IMR-90 (cell line): ENCODE data around the gene NXPH3. TPM values are rescaled to one million over a fixed set of nuclear protein-coding genes. Genes with fewer than 3 reads are reported as not detected.
A peak's percentile ranks its signal among the peaks of the same experiment; 100 is the strongest.

ENCODE experiments used
- ATAC-seq: fragments of 200-7000 bp; cut with Tn5 transposase; 2 replicates; pipeline ENCODE4 v1.9.1; 2020; ENCODE audit warnings: low read depth, mild to moderate bottlenecking, moderate library complexity
- BruUV-seq: library from RNA; stranded (reverse); fragments of 400-500 nt; replicated peaks from 2 replicates; lab custom pipeline; 2021; lab: Mats Ljungman, UMichigan
- CTCF ChIA-PET: fragments of 300-600 bp; formaldehyde crosslinking; extraction: SDS; loops from one replicate; lab custom pipeline; 2021; ENCODE audit warnings: antibody characterized with exemption; lab: Yijun Ruan, JAX
- POLR2A ChIA-PET: fragments of 300-600 bp; sonication (Branson Sonifier 250); formaldehyde crosslinking; loops from one replicate; lab custom pipeline; 2022; ENCODE audit warnings: antibody characterized with exemption; ENCODE audit not compliant: unreplicated experiment; lab: Charles Lee
- DNase-seq: peaks from one replicate; pipeline ENCODE4 v3.0.0; 2013
- H2AFZ ChIP-seq: replicated peaks from 2 replicates; pipeline ENCODE3; 2013; ENCODE audit warnings: low read length, mild to moderate bottlenecking; ENCODE audit not compliant: poor library complexity
- H2AK5ac ChIP-seq: 2 replicates; pipeline ENCODE4 v1.6.1; 2013; ENCODE audit warnings: low read depth, low read length, inconsistent platforms
- H2AK9ac ChIP-seq: replicated peaks from 2 replicates; pipeline ENCODE3; 2013; ENCODE audit warnings: mild to moderate bottlenecking, low read depth, low read length, moderate library complexity; ENCODE audit not compliant: poor library complexity
- H2BK120ac ChIP-seq: 2 replicates; pipeline ENCODE4 v1.6.1; 2013; ENCODE audit warnings: low read depth, low read length, inconsistent platforms
- H2BK15ac ChIP-seq: 3 replicates; pipeline ENCODE4 v1.6.1; 2013; ENCODE audit warnings: low read depth, low read length, inconsistent platforms
- H2BK20ac ChIP-seq: 2 replicates; pipeline ENCODE4 v1.6.1; 2013; ENCODE audit warnings: low read depth, mild to moderate bottlenecking, inconsistent platforms, low read length, moderate library complexity
- H2BK5ac ChIP-seq: 2 replicates; pipeline ENCODE4 v1.6.1; 2013; ENCODE audit warnings: mild to moderate bottlenecking, low read depth, low read length, inconsistent platforms; ENCODE audit not compliant: poor library complexity, severe bottlenecking
- H3K14ac ChIP-seq: replicated peaks from 2 replicates; pipeline ENCODE4 v1.6.1; 2013; ENCODE audit warnings: low read depth, low read length, inconsistent platforms
- H3K18ac ChIP-seq: 2 replicates; pipeline ENCODE4 v1.6.1; 2013; ENCODE audit warnings: low read depth, low read length, control low read depth
- H3K23ac ChIP-seq: 2 replicates; pipeline ENCODE4 v1.6.1; 2013; ENCODE audit warnings: low read depth, low read length, inconsistent platforms
- H3K27ac ChIP-seq: 2 replicates; pipeline ENCODE4 v1.5.1; 2013; ENCODE audit warnings: mild to moderate bottlenecking, control low read depth, low read length; ENCODE audit not compliant: insufficient read depth
- H3K27me3 ChIP-seq: 2 replicates; pipeline ENCODE4 v1.6.1; 2013; ENCODE audit warnings: low read length; ENCODE audit not compliant: control insufficient read depth, insufficient read depth
- H3K36me3 ChIP-seq: 2 replicates; pipeline ENCODE4 v1.6.1; 2013; ENCODE audit warnings: low read length, mixed read lengths; ENCODE audit not compliant: control insufficient read depth, insufficient read depth
- H3K4ac ChIP-seq: 2 replicates; pipeline ENCODE4 v1.6.1; 2013; ENCODE audit warnings: low read depth, low read length, inconsistent platforms
- H3K4me1 ChIP-seq: 2 replicates; pipeline ENCODE4 v1.6.1; 2013; ENCODE audit warnings: low read length, mixed read lengths; ENCODE audit not compliant: control insufficient read depth, insufficient read depth
- H3K4me2 ChIP-seq: 2 replicates; pipeline ENCODE4 v1.6.1; 2013; ENCODE audit warnings: low read depth, mild to moderate bottlenecking, control low read depth, low read length, moderate library complexity
- H3K4me3 ChIP-seq: 2 replicates; pipeline ENCODE4 v1.5.1; 2013; ENCODE audit warnings: low read depth, mild to moderate bottlenecking, control low read depth, low read length, moderate library complexity; ENCODE audit not compliant: insufficient read depth
- H3K56ac ChIP-seq: 2 replicates; pipeline ENCODE4 v1.6.1; 2013; ENCODE audit warnings: low read length, inconsistent platforms; ENCODE audit not compliant: insufficient read depth; ENCODE audit errors: extremely low read depth
- H3K79me1 ChIP-seq, 2 experiments: 2 replicates each; pipeline ENCODE4 v1.6.1; 2013; ENCODE audit warnings: low read length in 2 of 2, inconsistent platforms in 1 of 2, low read depth in 1 of 2
- H3K9ac ChIP-seq: 2 replicates; pipeline ENCODE4 v1.6.1; 2013; ENCODE audit warnings: low read depth, low read length, control low read depth
- H3K9me1 ChIP-seq: 2 replicates; pipeline ENCODE4 v1.6.1; 2013; ENCODE audit warnings: low read length, inconsistent platforms; ENCODE audit not compliant: insufficient read depth
- H3K9me3 ChIP-seq: 2 replicates; pipeline ENCODE4 v1.6.1; 2013; ENCODE audit warnings: low read length; ENCODE audit not compliant: control insufficient read depth, insufficient read depth
- H4K20me1 ChIP-seq: 2 replicates; pipeline ENCODE4 v1.6.1; 2013; ENCODE audit warnings: low read length, inconsistent platforms; ENCODE audit not compliant: insufficient read depth
- H4K5ac ChIP-seq: 2 replicates; pipeline ENCODE4 v1.6.1; 2013; ENCODE audit warnings: mild to moderate bottlenecking, low read depth, low read length, control low read depth
- H4K8ac ChIP-seq, 2 experiments: 2 replicates each; pipeline ENCODE4 v1.6.1; 2013; ENCODE audit warnings: low read depth in 2 of 2, low read length in 2 of 2, control low read depth in 1 of 2, inconsistent platforms in 1 of 2
- H4K91ac ChIP-seq: 2 replicates; pipeline ENCODE4 v1.6.1; 2013; ENCODE audit warnings: low read depth, low read length, inconsistent platforms; ENCODE audit not compliant: insufficient read depth
- BHLHE40 ChIP-seq: fragments of 150-350 bp; IDR thresholded peaks from 2 replicates; pipeline ENCODE4 v1.6.1; 2016; ENCODE audit warnings: mild to moderate bottlenecking, low read depth, low read length
- CHD1 ChIP-seq: IDR thresholded peaks from 2 replicates; pipeline ENCODE4 v1.6.1; 2012; ENCODE audit warnings: low read depth, low read length, improper control_type of control experiment
- FOS ChIP-seq: fragments of 150-350 bp; IDR thresholded peaks from 2 replicates; pipeline ENCODE4 v1.6.1; 2016; ENCODE audit warnings: low read depth, low read length
- MAFK ChIP-seq: IDR thresholded peaks from 2 replicates; pipeline ENCODE4 v1.6.1; 2012; ENCODE audit warnings: low read depth, low read length, improper control_type of control experiment
- MXI1 ChIP-seq: IDR thresholded peaks from 2 replicates; pipeline ENCODE4 v1.6.1; 2012; ENCODE audit warnings: low read depth, mild to moderate bottlenecking, low read length, moderate library complexity, borderline replicate concordance
- RAD21 ChIP-seq: IDR thresholded peaks from 2 replicates; pipeline ENCODE4 v1.6.1; 2012; ENCODE audit warnings: low read length, improper control_type of control experiment
- WGBS, 2 experiments: methylation state at CpG; one replicate each; pipeline versions ENCODE4 v1.1.5 to v1.1.7; 2013; ENCODE audit warnings: missing lambda C conversion rate in 2 of 2; ENCODE audit not compliant: insufficient read length in 1 of 2; ENCODE audit errors: extremely low coverage in 2 of 2; 5-methylcytosine and 5-hydroxymethylcytosine counted together
- dilution Hi-C: fragments of 300-500 bp; cut with HindIII; formaldehyde crosslinking; loops from one replicate; pipeline ENCODE4 v1.14.3; 2018; ENCODE audit warnings: low sequenced_read_pairs; ENCODE audit not compliant: unreplicated experiment
- in situ Hi-C: fragments of 300-500 bp; cut with MboI; formaldehyde crosslinking; loops from 3 replicates; pipeline ENCODE4 v1.14.3; 2019; ENCODE audit warnings: low sequenced_read_pairs, inconsistent platforms, mixed read lengths
- intact Hi-C: fragments of 100-400 bp; cut with micrococcal nuclease; formaldehyde crosslinking; loops from 2 replicates; pipeline ENCODE4 v1.10.0; 2022
- polyA plus RNA-seq, 3 experiments: library from polyadenylated mRNA; depleted of rRNA; stranded (reverse); fragments of >200 nt; gene quantifications; 2 replicates each; pipeline ENCODE4 v1.2.3, GENCODE V29; 2012; ENCODE audit warnings: low replicate concordance in 1 of 3
- total RNA-seq: library from RNA; depleted of rRNA; stranded (reverse); fragments of >200 nt; gene quantifications from 2 replicates; pipeline ENCODE4 v1.2.3, GENCODE V29; 2012
- TF ChIP-seq, protein P1 (sequence below): conservative IDR thresholded peaks from 2 replicates; pipeline ENCODE4 v1.5.1; 2012; ENCODE audit warnings: mild to moderate bottlenecking, low read depth, low read length, improper control_type of control experiment

Gene NXPH3
- total and polyA plus RNA-seq, 2 of the 4 experiments (the other 2 are of a cell fraction) = 0.18 to 0.31 TPM

DNA sequence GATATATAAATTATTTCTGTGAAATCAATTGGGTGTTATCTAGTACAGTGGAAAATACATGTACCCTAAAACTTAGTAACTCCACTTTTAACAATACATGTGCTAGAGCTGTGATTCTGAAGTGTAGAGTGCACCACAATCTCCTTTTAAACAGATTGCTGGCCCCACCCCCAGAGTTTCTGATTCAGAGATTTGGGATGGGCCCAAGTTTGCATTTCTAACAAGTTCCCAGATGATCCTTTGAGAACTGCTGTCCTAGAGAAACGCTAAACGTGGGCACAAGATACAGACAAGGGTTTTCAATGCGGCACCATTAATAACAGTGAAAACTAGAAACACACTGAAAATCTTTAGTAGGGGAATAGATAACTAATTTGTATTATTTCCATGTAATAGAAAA lies 49.2 kb downstream of the NXPH3 start:
- no peak overlapping the region for H4K5ac ChIP-seq
- in situ Hi-C loops = no loop called here
- no TSS peak for BruUV-seq
- no CpG with 5 or more reads among the region's 3 CpGs for WGBS, 2 experiments
- TF ChIP-seq MAFK = no peak
- no peak for TF ChIP-seq MXI1
- TF ChIP-seq FOS = no peak
- no peak for TF ChIP-seq BHLHE40
- no peak for TF ChIP-seq RAD21
- TF ChIP-seq CHD1 = no peak
- TF ChIP-seq, protein P1, sequence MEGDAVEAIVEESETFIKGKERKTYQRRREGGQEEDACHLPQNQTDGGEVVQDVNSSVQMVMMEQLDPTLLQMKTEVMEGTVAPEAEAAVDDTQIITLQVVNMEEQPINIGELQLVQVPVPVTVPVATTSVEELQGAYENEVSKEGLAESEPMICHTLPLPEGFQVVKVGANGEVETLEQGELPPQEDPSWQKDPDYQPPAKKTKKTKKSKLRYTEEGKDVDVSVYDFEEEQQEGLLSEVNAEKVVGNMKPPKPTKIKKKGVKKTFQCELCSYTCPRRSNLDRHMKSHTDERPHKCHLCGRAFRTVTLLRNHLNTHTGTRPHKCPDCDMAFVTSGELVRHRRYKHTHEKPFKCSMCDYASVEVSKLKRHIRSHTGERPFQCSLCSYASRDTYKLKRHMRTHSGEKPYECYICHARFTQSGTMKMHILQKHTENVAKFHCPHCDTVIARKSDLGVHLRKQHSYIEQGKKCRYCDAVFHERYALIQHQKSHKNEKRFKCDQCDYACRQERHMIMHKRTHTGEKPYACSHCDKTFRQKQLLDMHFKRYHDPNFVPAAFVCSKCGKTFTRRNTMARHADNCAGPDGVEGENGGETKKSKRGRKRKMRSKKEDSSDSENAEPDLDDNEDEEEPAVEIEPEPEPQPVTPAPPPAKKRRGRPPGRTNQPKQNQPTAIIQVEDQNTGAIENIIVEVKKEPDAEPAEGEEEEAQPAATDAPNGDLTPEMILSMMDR = no peak
- H2AK5ac ChIP-seq = no peak overlapping the region
- H3K4me3 ChIP-seq = no peak overlapping the region
- no peak overlapping the region for H3K27ac ChIP-seq
- no peak overlapping the region for H4K91ac ChIP-seq
- H4K20me1 ChIP-seq = peaks cover 12% of the 10 kb centered on the region; the same call in 1 of the 2 replicates
- no peak overlapping the region for H2AFZ ChIP-seq
- H3K14ac ChIP-seq = no peak overlapping the region
- H3K9ac ChIP-seq = no peak overlapping the region
- dilution Hi-C loops = no loop called here
- no peak overlapping the region for H4K8ac ChIP-seq
- no peak overlapping the region for H2BK15ac ChIP-seq
- H3K56ac ChIP-seq = no peak overlapping the region
- intact Hi-C loops = loop anchor here (5.0 kb wide), 2 partner anchors 33 to 52 kb away; partner anchors contain the start of gene SPOP
- H2BK5ac ChIP-seq = no peak overlapping the region
- no peak overlapping the region for H2BK120ac ChIP-seq
- ATAC-seq (peak; percentile 81), DNase-seq (peak; percentile 62)
- H3K9me1 ChIP-seq = no peaks in the 10 kb centered on the region
- peaks cover 7% of the 10 kb centered on the region for H3K36me3 ChIP-seq
- CTCF ChIA-PET = no interaction called here
- H3K4me1 ChIP-seq = peaks cover 4% of the 10 kb centered on the region; the same call in 1 of the 2 replicates
- no peak overlapping the region for H3K23ac ChIP-seq
- no peak overlapping the region for H2BK20ac ChIP-seq
- no peak overlapping the region for H3K4me2 ChIP-seq
- H2AK9ac ChIP-seq = no peak overlapping the region
- no peaks in the 10 kb centered on the region for H3K9me3 ChIP-seq
- no peak overlapping the region for H3K18ac ChIP-seq
- H3K27me3 ChIP-seq = no peaks in the 10 kb centered on the region
- no peak overlapping the region for H3K4ac ChIP-seq
- H3K79me1 ChIP-seq = peaks cover 22 to 58% of the 10 kb centered on the region in 2 experiments; a peak in 3 of 4 replicates
- POLR2A ChIA-PET = interaction anchor here (0.6 kb wide), 2 partner anchors 10 to 440 kb away, joined by 4 to 5 read pairs; no protein-coding TSS in a partner anchor
